GM12872 (cell line): Measurements from ENCODE around the gene USP34.

Source experiments
- CTCF ChIP-seq: IDR thresholded peaks from 3 replicates; pipeline ENCODE4 v1.5.1; 2011; ENCODE audit warnings: low read depth, mild to moderate bottlenecking, low read length, moderate library complexity; ENCODE audit not compliant: insufficient read depth

The USP34 gene

GRCh38 chr2:61465045-61465444 lies 5.8 kb downstream of the USP34 start:
- TF ChIP-seq CTCF: no peak

- no peak for TF ChIP-seq CTCF
Measured at GRCh38 chr2:61463769-61464475, 7.0 kb downstream of the USP34 start.

GRCh38 chr2:61461404-61461803 lies 9.5 kb downstream of the USP34 start:
- no peak for TF ChIP-seq CTCF

GRCh38 chr2:61460163-61460562 lies 10.7 kb downstream of the USP34 start:
- no peak for TF ChIP-seq CTCF

GRCh38 chr2:61456746-61457420 lies 14.0 kb downstream of the USP34 start:
- TF ChIP-seq CTCF: no peak

- TF ChIP-seq CTCF: no peak
Measured at GRCh38 chr2:61456070-61456745, 14.7 kb downstream of the USP34 start.

GRCh38 chr2:61454383-61454782 lies 16.5 kb downstream of the USP34 start:
- no peak for TF ChIP-seq CTCF
